ENCODE results near the gene SLC35B3. TPM values are rescaled to one million over a fixed set of nuclear protein-coding genes. Genes with fewer than 3 reads are reported as not detected.

SLC35B3 gene
- total and polyA plus RNA-seq, 2 donors (not counting 3 experiments of a cell fraction or from before 2014, with no cell fraction given) = 11.9 to 21.5 TPM

- no peak for DNase-seq (ENCODE audit: low read depth, low spot score)
- H3K4me3 ChIP-seq (replicated peaks in 1 of 3; ENCODE audit: insufficient read depth in 1 of 3, low read depth in 1 of 3, low read length in 3 of 3) = no peak overlapping the region
- H3K4me2 ChIP-seq (ENCODE audit: insufficient read depth, low read length) = no peak overlapping the region
- H3K9ac ChIP-seq (replicated peaks; ENCODE audit: extremely low read depth, insufficient read depth, low read length) = no peak overlapping the region
- no peaks in the 10 kb centered on the region for H4K20me1 ChIP-seq (replicated peaks; ENCODE audit: control insufficient read depth, extremely low read depth, insufficient read depth, low read length)
- no peak for TF ChIP-seq POLR2A (IDR thresholded peaks at IDR 0.05; ENCODE audit: low read depth, low read length)
- TF ChIP-seq FOS (IDR thresholded peaks at IDR 0.05; ENCODE audit: borderline replicate concordance, insufficient read depth, low read length) = no peak
- no peak for TF ChIP-seq MYC (IDR thresholded peaks at IDR 0.05; ENCODE audit: low read depth, low read length)
- TF ChIP-seq CTCF (IDR thresholded peaks at IDR 0.05; ENCODE audit: extremely low read depth in 1 of 2, insufficient read depth in 1 of 2, low read depth in 1 of 2, low read length in 2 of 2) = no peak
- no peak for TF ChIP-seq MAX (IDR thresholded peaks at IDR 0.05; ENCODE audit: insufficient read depth, insufficient read length)
- no peak for TF ChIP-seq EZH2 (IDR thresholded peaks at IDR 0.05; ENCODE audit: borderline replicate concordance, low read depth, low read length, severe bottlenecking)
- TF ChIP-seq JUN (IDR thresholded peaks at IDR 0.05; ENCODE audit: borderline replicate concordance, insufficient read depth, insufficient read length, low read depth) = no peak
- no peak for TF ChIP-seq GATA2 (IDR thresholded peaks at IDR 0.05; ENCODE audit: insufficient read depth, insufficient read length, low read depth, low read length)
- no peak for TF ChIP-seq POLR2AphosphoS5 (IDR thresholded peaks at IDR 0.05; ENCODE audit: insufficient read depth, low read depth, low read length)
- no peak overlapping the region for H2AFZ ChIP-seq (ENCODE audit: low read depth, low read length)
- H3K27me3 ChIP-seq (ENCODE audit: control insufficient read depth in 2 of 2, insufficient read depth in 2 of 2, low read length in 2 of 2) = no peaks in the 10 kb centered on the region
- no peak for FAIRE-seq
- ChIA-PET POLR2A (no interaction called here), CTCF (no interaction called here)
- H3K36me3 ChIP-seq (ENCODE audit: control insufficient read depth in 2 of 2, extremely low read depth in 1 of 2, insufficient read depth in 2 of 2, low read length in 2 of 2) = no peaks in the 10 kb centered on the region
- no TSS peak for BruUV-seq (replicated peaks)
- H3K4me1 ChIP-seq (ENCODE audit: control insufficient read depth, extremely low read depth, insufficient read depth, low read length) = no peaks in the 10 kb centered on the region
- no peak overlapping the region for H3K27ac ChIP-seq (ENCODE audit: insufficient read depth, low read depth, low read length)
- dilution Hi-C loops (cut with MboI; ENCODE audit: extremely low pct_ligation_motif_present, low sequenced_read_pairs) = no loop called here
- no peaks in the 10 kb centered on the region for H3K9me1 ChIP-seq (replicated peaks; ENCODE audit: control insufficient read depth, extremely low read depth, insufficient read depth, low read length)
- intact Hi-C loops (cut with micrococcal nuclease) = no loop called here
- H3K9me3 ChIP-seq (replicated peaks; ENCODE audit: control insufficient read depth, insufficient read depth, low read length) = no peaks in the 10 kb centered on the region
- no peaks in the 10 kb centered on the region for H3K79me2 ChIP-seq (ENCODE audit: control insufficient read depth, insufficient read depth, low read length)
Observed at GRCh38 chr6:8400663-8401062, 34.7 kb downstream of the SLC35B3 start.

Measured in endothelial cell of umbilical vein (primary cell).